Left ventricle myocardium inferior (tissue), 1 donor: ENCODE results near the gene PAN3. TPM values are rescaled to one million over a fixed set of nuclear protein-coding genes. Genes with fewer than 3 reads are reported as not detected.

Experiments used
- DNase-seq: peaks from one replicate; pipeline ENCODE4 v3.0.0-alpha.2; 2020
- H3K27ac ChIP-seq: fragments of 200-600 bp; replicated peaks from 2 replicates; pipeline ENCODE4 v1.8.0; 2021
- H3K27me3 ChIP-seq: fragments of 200-600 bp; 2 replicates; pipeline ENCODE4 v1.8.0; 2021; ENCODE audit warnings: low read depth
- H3K36me3 ChIP-seq: fragments of 200-600 bp; 2 replicates; pipeline ENCODE4 v1.8.0; 2021
- H3K4me1 ChIP-seq: fragments of 200-600 bp; 2 replicates; pipeline ENCODE4 v1.8.0; 2021
- H3K4me3 ChIP-seq: fragments of 200-600 bp; 2 replicates; pipeline ENCODE4 v1.8.0; 2021; ENCODE audit warnings: mild to moderate bottlenecking, moderate library complexity
- H3K9me3 ChIP-seq: fragments of 200-600 bp; replicated peaks from 2 replicates; pipeline ENCODE4 v1.8.0; 2021
- CTCF ChIP-seq: fragments of 200-600 bp; IDR thresholded peaks from 2 replicates; pipeline ENCODE4 v1.8.0; 2021; ENCODE audit warnings: antibody characterized with exemption, mild to moderate bottlenecking, borderline replicate concordance
- intact Hi-C: fragments of 100-400 bp; cut with micrococcal nuclease; formaldehyde crosslinking; loops from one replicate; pipeline ENCODE4 v1.11.0; 2022
- total RNA-seq: library from RNA; stranded (reverse); fragmentation: NEBNext Ultra II Directional; extraction: Animal tissue kit (Norgen Biotek cat#: 25700); gene quantifications from one replicate; pipeline ENCODE4 v1.2.1, GENCODE V29; 2021
- donor health status: DM: no; HTN: yes; CAD: no; lungs with severe emphysema.

PAN3 gene
- total RNA-seq, 1 donor from 2014 or later, result 9.6 TPM

- Histone ChIP-seq H3K36me3 (peaks cover 4% of the 10 kb centered on the region), H3K9me3 (no peaks in the 10 kb centered on the region), H3K4me3 (no peak overlapping the region), H3K4me1 (peaks cover 75% of the 10 kb centered on the region), H3K27ac (peak overlapping the region; percentile 54), H3K27me3 (no peaks in the 10 kb centered on the region)
- intact Hi-C loops, result loop anchor here (5.0 kb wide), 1 partner anchor 315 kb away; no protein-coding TSS in a partner anchor
- DNase-seq, result no peak
- no peak for TF ChIP-seq CTCF
These were observed 184.0 kb downstream of the PAN3 start for GRCh38 chr13:28322256-28322905.

GRCh38 chr13:28324181-28324789 is 185.9 kb downstream of the PAN3 start:
- peak; percentile 33 for DNase-seq
- no peaks in the 10 kb centered on the region for H3K27me3 ChIP-seq
- intact Hi-C loops, result loop anchor here (5.0 kb wide), 1 partner anchor 313 kb away; no protein-coding TSS in a partner anchor
- peak overlapping the region; percentile 77 for H3K27ac ChIP-seq
- no peaks in the 10 kb centered on the region for H3K9me3 ChIP-seq
- H3K4me1 ChIP-seq, result peaks cover 64% of the 10 kb centered on the region
- H3K36me3 ChIP-seq, result no peaks in the 10 kb centered on the region
- TF ChIP-seq CTCF, result peak; percentile 85
- H3K4me3 ChIP-seq, result peak overlapping the region; percentile 1

GRCh38 chr13:28325022-28325421 is 186.7 kb downstream of the PAN3 start:
- Histone ChIP-seq H3K4me1 (peaks cover 64% of the 10 kb centered on the region), H3K27ac (peak overlapping the region; percentile 77), H3K9me3 (no peaks in the 10 kb centered on the region), H3K27me3 (no peaks in the 10 kb centered on the region), H3K36me3 (no peaks in the 10 kb centered on the region), H3K4me3 (peak overlapping the region; percentile 1)
- no peak for DNase-seq
- intact Hi-C loops, result no loop called here
- TF ChIP-seq CTCF, result no peak

- no peaks in the 10 kb centered on the region for H3K36me3 ChIP-seq
- no peaks in the 10 kb centered on the region for H3K27me3 ChIP-seq
- no peak for TF ChIP-seq CTCF
- H3K4me1 ChIP-seq, result peaks cover 61% of the 10 kb centered on the region
- H3K9me3 ChIP-seq, result no peaks in the 10 kb centered on the region
- H3K27ac ChIP-seq, result peak overlapping the region; percentile 77
- intact Hi-C loops, result no loop called here
- H3K4me3 ChIP-seq, result no peak overlapping the region
- DNase-seq, result no peak
These were observed 187.7 kb downstream of the PAN3 start for GRCh38 chr13:28326056-28326455.

- Histone ChIP-seq H3K9me3 (no peaks in the 10 kb centered on the region), H3K27ac (no peak overlapping the region), H3K4me3 (no peak overlapping the region), H3K4me1 (peaks cover 45% of the 10 kb centered on the region), H3K36me3 (peaks cover 3% of the 10 kb centered on the region), H3K27me3 (no peaks in the 10 kb centered on the region)
- intact Hi-C loops, result no loop called here
- DNase-seq, result no peak
- no peak for TF ChIP-seq CTCF
These were observed 189.3 kb downstream of the PAN3 start for GRCh38 chr13:28327373-28328270.
